ENCODE measurements around the gene CYBB.

CYBB gene

DNA sequence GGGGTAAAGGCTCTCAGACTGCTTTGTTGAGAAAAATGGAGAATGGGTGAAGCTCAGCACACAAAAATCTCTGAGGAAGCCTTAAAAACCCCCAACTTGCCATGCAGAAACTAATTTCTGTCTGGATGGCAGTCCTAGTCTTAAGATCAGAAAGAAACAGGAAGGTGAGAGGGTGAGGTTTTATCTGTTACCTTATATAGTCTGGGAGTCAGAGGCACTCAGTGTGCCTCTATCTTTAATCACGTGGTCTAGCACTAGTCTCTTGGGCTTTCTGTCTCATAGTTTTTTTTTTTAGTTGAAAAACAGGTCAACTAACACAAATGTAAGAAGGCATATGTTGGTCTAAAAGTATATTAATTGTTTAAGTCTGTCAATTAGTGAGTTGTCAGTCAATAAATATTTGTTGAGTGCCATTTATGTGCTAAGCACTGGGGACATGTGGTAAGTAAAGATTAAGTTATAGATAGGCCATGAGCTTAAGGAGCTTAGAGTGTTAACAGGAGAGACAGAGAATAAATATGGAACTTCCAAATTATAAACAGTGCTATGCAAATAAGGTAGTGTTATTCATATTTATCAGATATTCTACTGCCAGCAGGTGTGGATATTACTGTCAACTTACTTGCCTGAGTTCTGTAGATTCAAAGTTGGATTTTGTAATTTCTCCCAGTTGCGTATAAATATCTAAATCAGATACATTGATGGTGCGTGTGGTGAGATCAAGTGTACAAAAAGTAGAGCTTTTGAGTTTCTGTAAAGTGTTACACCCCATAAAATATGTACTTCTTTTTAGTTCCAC lies 7.0 kb downstream of the CYBB start:
- no peak for DNase-seq (ENCODE audit: low read depth in 2 of 2)

DNA sequence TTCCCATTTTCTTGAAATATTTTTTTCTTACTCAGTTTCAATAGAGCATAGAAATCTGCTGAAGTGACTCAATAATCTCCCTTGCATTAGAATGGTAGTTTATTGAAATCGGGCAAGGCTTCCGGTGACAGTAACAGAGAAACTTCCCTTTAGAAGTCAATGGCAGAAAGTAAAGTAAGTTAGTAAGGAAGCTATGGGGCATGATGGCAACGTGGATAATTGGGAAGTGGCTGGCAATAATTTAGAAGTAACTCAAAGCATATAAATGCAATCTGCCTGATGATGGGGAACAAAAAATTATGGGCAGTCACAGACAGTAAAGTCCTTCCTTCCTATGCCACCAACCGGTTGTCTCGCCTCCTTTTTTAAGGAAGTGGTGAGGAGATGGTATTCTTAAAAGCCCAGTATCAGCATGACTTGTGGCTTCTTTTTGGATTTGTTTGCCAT lies 7.6 kb downstream of the CYBB start:
- no peak for DNase-seq (ENCODE audit: low read depth in 2 of 2)

- DNase-seq (ENCODE audit: low read depth in 2 of 2): no peak
Measured at GRCh38 chrX:37796310-37796709, 16.5 kb downstream of the CYBB start.

- DNase-seq (ENCODE audit: low read depth in 2 of 2): no peak
Measured at GRCh38 chrX:37796805-37797204, 16.9 kb downstream of the CYBB start.

GRCh38 chrX:37799936-37800335 lies 20.1 kb downstream of the CYBB start:
- no peak for DNase-seq (ENCODE audit: low read depth in 2 of 2)

DNA sequence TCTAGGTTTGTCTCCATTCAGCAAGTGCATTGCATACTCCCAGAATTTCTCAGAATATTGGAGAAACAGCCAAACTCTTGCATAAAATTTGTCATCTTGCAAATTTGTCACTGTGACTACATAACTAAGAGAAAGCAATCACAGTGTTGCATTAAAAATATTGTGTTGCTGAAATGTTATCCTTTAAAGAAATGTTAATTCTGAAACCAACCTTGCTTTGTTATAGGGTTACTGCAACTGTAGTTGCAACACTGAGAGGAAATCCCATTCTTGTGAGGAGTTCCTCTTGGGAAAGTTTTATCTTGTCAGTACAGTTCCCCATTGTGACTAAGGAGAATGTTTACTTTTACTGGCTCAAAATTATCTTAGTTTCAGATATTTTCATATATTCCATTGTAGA lies 20.9 kb downstream of the CYBB start:
- no peak for DNase-seq (ENCODE audit: low read depth in 2 of 2)

- no peak for DNase-seq (ENCODE audit: low read depth in 2 of 2)
Measured at GRCh38 chrX:37802028-37802427, 22.2 kb downstream of the CYBB start.

DNA sequence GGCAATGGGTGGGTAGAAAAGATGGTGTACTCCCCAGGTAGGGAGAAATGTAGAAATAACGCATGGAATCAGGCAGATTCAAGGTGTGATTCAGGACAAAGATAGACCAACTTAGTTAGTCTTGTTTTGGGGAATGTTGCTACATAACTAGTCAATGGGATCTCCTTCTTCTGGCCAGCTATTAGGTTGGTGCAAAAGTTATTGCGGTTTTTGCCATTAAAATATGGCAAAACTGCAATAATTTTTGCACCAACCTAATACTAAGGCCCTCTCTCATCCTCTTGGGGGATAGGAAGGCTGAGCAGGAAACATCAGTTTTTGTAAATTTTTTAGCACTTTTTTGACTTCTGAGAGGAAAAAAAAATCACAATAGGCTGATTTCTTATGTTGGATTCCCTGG lies 23.2 kb downstream of the CYBB start:
- no peak for DNase-seq (ENCODE audit: low read depth in 2 of 2)

DNA sequence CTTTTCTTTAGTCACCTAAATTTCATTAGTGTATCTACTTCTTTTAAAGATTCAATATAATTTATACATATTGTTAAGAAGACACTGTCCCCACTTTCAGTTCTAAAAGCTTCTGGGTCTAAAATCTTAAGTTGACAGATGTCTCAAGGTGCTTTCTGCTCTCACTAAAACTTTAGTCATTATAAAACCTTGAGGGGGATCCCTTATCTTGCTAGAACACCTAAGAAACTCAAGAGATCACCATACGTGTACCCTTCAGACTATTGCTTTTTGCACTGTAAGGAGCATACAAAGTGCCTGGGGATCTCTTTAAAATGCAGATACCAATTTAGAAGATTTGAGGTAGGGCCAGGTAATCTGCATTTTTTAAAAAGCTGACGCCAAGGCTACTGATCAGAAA lies 30.1 kb downstream of the CYBB start:
- DNase-seq (ENCODE audit: low read depth in 2 of 2): no peak

DNA sequence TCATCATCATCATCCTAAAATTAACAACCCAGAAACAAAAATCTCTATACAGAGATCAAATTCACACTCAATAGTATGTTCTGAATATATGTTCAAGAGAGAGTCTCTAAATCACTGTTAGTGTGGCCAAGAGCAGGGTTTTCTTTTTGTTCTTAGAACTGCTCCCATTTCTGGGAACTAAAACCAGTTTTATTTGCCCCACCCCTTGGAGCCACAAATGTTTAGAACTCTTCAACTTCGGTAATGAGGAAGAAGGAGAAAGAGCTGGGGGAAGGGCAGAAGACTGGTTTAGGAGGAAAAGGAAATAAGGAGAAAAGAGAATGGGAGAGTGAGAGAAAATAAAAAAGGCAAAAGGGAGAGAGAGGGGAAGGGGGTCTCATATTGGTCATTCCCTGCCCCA lies 32.3 kb downstream of the CYBB start:
- DNase-seq (ENCODE audit: low read depth in 2 of 2): no peak

- DNase-seq (ENCODE audit: low read depth in 2 of 2): no peak
Measured at GRCh38 chrX:37813570-37813969, 33.7 kb downstream of the CYBB start.

- no peak for DNase-seq (ENCODE audit: low read depth in 2 of 2)
Measured at GRCh38 chrX:37815366-37815765, 35.5 kb downstream of the CYBB start.

DNA sequence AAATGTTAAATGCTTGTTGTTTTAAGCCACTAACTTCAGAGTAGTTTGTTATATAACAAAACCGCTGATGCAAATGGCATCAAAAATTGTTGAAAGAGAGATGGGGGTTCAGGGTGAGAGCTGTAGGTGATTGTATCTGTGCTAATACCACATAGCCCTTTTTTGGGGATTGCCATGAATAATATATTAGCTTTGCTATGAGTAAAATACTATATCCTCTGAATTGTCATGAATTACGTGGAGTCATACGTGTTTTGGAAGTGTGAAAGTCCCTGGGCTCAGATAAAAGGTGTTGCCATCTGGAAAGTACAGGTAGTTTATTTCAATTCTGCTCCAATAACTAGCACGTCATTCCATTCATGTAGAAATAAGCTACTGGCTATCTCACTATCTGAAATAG lies 36.9 kb downstream of the CYBB start:
- no peak for DNase-seq (ENCODE audit: low read depth in 2 of 2)

DNA sequence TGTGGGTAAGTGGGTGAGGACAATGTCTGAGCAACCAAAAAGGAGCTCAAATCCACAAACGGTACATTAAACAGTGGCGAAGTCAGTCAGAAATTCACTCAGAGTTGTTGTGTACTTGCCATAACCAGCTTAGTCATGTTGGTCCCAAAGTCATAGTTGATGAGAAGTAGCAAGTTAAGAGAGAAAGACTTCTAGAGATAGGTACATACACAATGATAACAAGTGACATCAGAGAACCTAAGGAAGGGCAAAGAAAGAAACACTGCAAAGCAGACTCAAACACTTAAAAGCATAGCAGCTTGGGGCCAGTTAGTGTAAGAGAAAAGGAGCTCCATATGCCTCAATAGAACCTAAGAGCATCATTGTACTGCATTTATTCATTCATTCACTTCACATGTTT lies 37.3 kb downstream of the CYBB start:
- DNase-seq (ENCODE audit: low read depth in 2 of 2): no peak

- DNase-seq (ENCODE audit: low read depth in 2 of 2): no peak
Measured at GRCh38 chrX:37817579-37817978, 37.7 kb downstream of the CYBB start.

DNA sequence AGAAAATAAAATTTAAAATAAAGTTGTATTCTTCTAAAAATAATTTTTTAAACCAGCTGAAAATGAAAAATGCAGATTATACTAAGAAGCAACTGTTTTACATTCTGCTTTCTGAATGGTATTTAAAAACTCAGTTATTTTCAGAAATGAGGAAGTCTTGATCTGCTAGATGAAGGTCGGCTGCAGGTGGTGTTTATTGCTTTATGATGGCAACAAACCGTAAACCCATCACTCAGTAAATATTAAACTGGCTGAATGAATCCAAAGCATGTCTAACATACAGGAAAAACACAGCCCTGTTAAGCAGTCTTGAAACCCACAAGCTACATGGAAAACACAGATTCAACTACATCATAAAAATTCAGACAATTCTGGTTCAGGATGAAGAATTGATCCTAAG lies 38.2 kb downstream of the CYBB start:
- no peak for DNase-seq (ENCODE audit: low read depth in 2 of 2)

DNA sequence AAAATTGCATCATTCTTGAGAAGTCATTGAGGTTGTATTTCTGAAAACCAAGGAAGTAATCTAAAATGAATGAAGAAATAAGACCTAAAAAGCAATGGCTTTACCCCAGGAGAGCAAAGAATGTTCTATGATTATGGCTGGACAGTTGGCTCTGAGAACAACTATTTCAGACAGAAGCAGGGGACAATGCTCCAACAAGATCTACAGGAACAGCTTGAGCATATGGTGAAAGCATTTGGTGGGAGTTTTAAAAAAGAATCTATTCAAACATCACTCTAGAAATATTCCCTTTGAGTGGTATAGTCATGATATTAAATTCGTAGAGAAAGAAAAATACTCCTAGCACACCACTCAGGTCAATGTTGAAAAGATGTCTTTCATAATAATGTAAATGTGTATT lies 40.8 kb downstream of the CYBB start:
- no peak for DNase-seq (ENCODE audit: low read depth in 2 of 2)

DNA sequence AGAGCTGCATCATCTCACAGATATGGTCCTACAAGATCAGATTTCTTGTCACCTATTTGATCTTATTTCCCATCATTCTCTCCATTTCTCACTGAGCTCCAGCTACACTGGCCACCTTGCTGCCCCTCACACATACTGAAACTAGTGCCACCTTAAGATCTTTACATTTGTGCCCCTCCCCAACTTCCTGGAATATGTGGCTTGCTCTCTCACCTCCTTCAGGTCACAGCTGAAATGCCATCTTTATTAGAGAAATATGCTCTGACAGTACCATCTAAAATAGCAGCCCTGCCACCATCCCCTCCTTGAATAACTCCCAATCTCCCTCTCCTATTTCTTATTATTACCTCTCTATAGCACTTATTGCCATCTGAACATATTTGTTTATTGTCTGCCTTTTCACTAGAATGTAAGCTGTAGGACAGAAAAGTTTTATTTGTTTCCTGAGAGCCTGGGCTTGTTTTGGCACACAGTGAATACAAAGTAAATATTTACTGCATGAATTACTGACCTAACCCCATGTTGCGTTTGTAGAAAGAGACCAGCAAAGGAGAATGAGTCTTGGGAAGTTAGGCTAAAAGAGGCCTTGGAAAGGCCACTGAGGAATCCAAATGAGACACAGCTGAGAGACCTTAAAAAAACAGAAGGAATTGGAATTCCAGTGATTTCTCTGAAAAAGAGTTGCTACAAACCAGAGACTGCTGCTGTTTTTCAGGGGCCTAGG lies 44.8 kb downstream of the CYBB start:
- DNase-seq (ENCODE audit: low read depth in 2 of 2): no peak

DNA sequence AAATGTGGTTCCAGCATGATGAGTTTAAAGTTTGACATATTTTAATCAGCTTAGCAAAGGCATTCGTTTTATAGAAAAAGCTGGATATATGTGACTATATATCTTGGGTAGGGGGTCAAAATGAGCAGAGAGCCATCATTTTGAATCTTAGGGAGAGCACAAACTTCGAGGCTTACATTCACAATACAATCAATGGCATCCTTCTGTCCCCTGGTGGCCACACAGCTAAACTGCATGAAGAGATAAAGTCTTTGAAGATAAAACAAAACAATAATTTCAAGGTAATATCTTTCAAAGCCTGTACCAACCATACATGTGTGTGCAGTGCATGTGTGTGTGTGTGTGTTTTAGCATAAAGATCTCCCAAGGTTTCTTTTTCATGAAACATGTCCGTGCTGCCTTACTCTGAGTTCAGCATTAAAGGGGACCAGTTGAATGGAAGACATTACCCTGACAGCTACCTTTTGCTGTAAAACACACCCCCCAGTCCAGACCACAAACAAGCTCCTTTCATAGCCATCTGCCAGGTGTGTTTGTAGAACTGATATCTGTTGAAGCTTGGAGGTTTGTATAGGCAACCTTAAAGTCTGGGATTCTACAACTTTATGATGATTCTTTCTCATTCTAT lies 45.5 kb downstream of the CYBB start:
- no peak for DNase-seq (ENCODE audit: low read depth in 2 of 2)

DNA sequence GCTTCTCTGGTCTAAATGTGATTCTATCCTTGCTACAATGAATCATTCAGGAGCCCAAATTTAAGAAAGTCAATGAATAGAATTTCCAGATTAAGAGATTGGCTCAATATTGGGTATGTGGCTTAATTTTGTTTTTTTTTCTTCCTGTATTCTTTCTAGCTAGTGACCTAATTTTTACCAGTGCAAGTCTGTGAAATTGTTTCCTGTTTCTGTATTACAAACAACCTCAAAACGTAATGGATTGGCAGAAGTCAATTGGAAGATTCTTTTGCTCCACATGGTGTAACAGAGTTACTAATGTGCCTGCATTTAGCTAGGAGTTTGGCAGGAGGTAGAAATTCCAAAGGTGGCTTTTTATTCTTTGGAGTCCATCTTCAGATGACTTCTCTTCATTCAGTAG lies 49.9 kb downstream of the CYBB start:
- no peak for DNase-seq (ENCODE audit: low read depth in 2 of 2)

- DNase-seq (ENCODE audit: low read depth in 2 of 2): no peak
Measured at GRCh38 chrX:37830371-37830770, 50.5 kb downstream of the CYBB start.

- no peak for DNase-seq (ENCODE audit: low read depth in 2 of 2)
Measured at GRCh38 chrX:37834937-37835336, 55.1 kb downstream of the CYBB start.

- DNase-seq (ENCODE audit: low read depth in 2 of 2): no peak
Measured at GRCh38 chrX:37840931-37841330, 61.1 kb downstream of the CYBB start.

All from stimulated activated CD8-positive, alpha-beta memory T cell treated with anti-CD3 and anti-CD28 coated beads, Interleukin-7, amount 100 ng/mL, for 4 hours (primary cell).